GM12891 (cell line): ENCODE measurements around the gene OR10H2. TPM values are rescaled to one million over a fixed set of nuclear protein-coding genes. Genes with fewer than 3 reads are reported as not detected.
"Not testable (repeated sequence)": the region's sequence is repeated elsewhere in the genome, so short reads cannot be mapped to it uniquely, and the experiment has no call there.

Experiments used
- DNase-seq: peaks from one replicate; pipeline ENCODE4 v3.0.0; 2011; ENCODE audit warnings: low spot score; ENCODE audit not compliant: insufficient read length
- FAIRE-seq: peaks from 2 replicates; lab custom pipeline; 2011; peaks lifted over from hg19 to GRCh38; lab: Jason Lieb, UNC
- PAX5 ChIP-seq: IDR thresholded peaks from 2 replicates; pipeline ENCODE4 v1.6.1; 2011; ENCODE audit warnings: low read length, moderate library complexity, mild to moderate bottlenecking; ENCODE audit not compliant: insufficient read depth, severe bottlenecking
- POLR2A ChIP-seq: IDR thresholded peaks from 2 replicates; pipeline ENCODE4 v1.6.1; 2011; ENCODE audit warnings: low read depth, low read length, control low read depth
- POLR2AphosphoS5 ChIP-seq: IDR thresholded peaks from 2 replicates; pipeline ENCODE4 v1.6.1; 2011; ENCODE audit warnings: low read depth, low read length, control low read depth
- POU2F2 ChIP-seq: IDR thresholded peaks from 2 replicates; pipeline ENCODE4 v1.6.1; 2011; ENCODE audit warnings: low read depth, mild to moderate bottlenecking, control low read depth, low read length, moderate library complexity
- SPI1 ChIP-seq: IDR thresholded peaks from 2 replicates; pipeline ENCODE4 v1.6.1; 2011; ENCODE audit warnings: low read depth, low read length, control low read depth
- TAF1 ChIP-seq: IDR thresholded peaks from 2 replicates; pipeline ENCODE4 v1.6.1; 2011; ENCODE audit warnings: low read depth, low read length, control low read depth
- polyA plus RNA-seq: library from polyadenylated mRNA; unstranded; fragments of >200 nt; gene quantifications from one replicate; pipeline ENCODE4 v1.2.1, GENCODE V29; 2012; ENCODE audit warnings: low read depth, missing spikeins, inconsistent platforms; ENCODE audit not compliant: missing spikeins

OR10H2 gene, protein sequence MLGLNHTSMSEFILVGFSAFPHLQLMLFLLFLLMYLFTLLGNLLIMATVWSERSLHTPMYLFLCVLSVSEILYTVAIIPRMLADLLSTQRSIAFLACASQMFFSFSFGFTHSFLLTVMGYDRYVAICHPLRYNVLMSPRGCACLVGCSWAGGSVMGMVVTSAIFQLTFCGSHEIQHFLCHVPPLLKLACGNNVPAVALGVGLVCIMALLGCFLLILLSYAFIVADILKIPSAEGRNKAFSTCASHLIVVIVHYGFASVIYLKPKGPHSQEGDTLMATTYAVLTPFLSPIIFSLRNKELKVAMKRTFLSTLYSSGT
- polyA plus RNA-seq, result not detected

DNA sequence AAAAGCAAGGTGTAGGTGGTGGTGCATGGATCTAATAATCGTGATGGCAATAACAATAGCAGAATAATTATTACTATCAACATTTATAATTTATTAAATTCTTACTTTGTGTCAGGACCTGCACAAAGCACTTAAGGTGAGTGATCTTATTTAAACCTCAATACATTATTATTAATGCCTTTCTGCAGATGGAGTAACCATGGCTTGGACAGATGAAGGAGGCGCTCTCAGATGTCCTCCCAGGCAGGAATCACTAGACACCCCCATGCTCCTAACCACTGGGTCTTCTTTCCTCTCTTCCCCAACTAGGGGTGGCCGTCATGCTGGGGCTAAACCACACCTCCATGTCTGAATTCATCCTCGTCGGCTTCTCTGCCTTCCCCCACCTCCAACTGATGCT, at the start of gene OR10H2:
TSS of gene OR10H2 (plus strand) at position 301 of the 400 bp plus-strand sequence. CDS start at position 321, 20 bp downstream.
- FAIRE-seq, result no peak
- TF ChIP-seq POU2F2 (no peak), POLR2AphosphoS5 (no peak), TAF1 (no peak)
- no peak for DNase-seq

- DNase-seq (no peak), FAIRE-seq (no peak)
- TF ChIP-seq SPI1 (no peak), PAX5 (no peak), POLR2AphosphoS5 (no peak), POU2F2 (no peak), TAF1 (no peak), POLR2A (no peak)
Observed at GRCh38 chr19:15679089-15679488, 48.7 kb upstream of the OR10H2 start.

- DNase-seq, FAIRE-seq: not testable (repeated sequence)
Observed at GRCh38 chr19:15679865-15680264, 48.0 kb upstream of the OR10H2 start.

DNA sequence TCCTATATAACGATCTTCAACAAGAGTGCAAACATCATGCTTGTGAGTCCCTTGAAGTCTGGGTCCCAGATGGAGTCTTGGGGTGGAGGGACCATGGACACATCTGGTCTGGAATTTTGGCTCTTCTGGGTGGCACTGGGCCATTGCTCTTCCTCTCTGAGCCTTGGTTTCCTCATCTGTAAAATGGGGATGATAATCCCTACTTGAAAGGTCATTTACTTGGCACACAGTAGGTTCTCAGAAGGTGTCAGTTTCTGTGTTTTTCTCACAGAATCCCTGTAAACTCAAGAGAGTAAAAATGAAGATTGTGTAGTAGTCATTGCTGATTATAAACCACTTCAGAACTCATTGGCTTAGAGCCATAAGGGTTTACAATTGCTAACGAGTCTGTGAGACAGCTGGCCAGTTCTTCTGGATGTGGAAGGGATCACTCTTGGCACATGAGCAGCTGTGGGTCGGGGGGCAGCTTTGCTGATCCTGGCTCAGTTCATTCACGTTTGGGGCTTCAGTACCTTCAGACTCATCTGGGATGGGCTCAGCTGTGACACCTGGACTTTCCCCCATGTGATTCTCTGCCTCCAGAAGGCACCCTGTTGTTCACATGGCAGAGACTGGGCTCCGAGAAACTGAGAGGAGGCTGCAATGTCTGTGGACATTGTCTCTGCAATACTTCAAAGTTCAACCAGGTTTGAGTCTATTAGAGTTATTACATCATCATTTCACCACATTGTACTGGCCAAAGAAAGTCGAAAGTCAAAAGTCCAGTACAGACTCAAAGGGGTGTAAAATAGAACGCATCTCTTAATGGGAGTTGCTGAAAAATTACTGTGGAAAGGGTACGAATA, 47.1 kb upstream of the OR10H2 start:
- FAIRE-seq (no peak), DNase-seq (no peak)
- no peak for TF ChIP-seq POU2F2

GRCh38 chr19:15683411-15683810, 44.4 kb upstream of the OR10H2 start:
- no peak for DNase-seq
- FAIRE-seq, result no peak
- TF ChIP-seq PAX5 (no peak), TAF1 (no peak), POLR2A (no peak), POLR2AphosphoS5 (no peak), POU2F2 (no peak), SPI1 (no peak)

- no peak for TF ChIP-seq POLR2A
- FAIRE-seq, result no peak
- no peak for DNase-seq
Observed at GRCh38 chr19:15684828-15685227, 43.0 kb upstream of the OR10H2 start.

GRCh38 chr19:15696654-15697194, 31.1 kb upstream of the OR10H2 start:
- no peak for DNase-seq
- TF ChIP-seq SPI1 (no peak), PAX5 (no peak), POLR2A (no peak), POLR2AphosphoS5 (no peak), POU2F2 (no peak), TAF1 (no peak)
- no peak for FAIRE-seq

DNA sequence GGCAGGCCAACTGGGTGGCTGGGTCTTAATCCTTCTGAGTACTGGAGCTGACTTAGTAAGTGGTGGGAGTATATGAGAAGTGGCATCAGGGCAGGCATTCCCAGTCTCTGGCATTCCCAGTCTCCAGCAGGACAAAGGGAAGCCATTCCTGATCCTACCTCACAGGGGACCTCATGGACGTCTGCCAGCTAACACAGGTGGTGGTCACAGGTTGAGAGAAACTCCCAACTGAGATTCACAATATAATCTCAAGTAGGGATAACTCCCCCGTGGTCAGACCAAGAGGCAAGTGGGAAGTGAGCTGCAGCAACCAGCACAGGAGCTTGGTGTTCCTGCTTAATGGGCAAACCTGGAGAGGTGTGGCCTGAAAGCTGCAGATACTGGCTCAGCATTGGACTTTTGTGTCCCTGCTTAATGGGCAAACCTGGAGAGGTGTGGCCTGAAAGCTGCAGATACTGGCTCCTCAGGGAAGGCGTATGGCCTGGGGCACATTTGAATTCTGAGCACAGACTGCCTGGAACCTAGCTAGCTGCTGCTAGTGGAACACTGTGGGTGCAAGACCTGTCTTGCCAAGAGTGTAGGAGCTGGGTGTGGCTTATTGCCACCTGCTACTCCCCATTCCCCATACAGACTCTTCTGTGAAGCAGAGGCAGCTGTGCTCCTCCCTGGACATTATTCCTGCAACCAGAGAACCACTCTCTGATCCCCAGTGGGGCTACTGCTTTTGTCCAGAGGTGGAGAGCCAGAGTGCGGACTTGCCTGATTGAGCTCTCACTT, 25.9 kb upstream of the OR10H2 start:
- FAIRE-seq, result no peak

DNA sequence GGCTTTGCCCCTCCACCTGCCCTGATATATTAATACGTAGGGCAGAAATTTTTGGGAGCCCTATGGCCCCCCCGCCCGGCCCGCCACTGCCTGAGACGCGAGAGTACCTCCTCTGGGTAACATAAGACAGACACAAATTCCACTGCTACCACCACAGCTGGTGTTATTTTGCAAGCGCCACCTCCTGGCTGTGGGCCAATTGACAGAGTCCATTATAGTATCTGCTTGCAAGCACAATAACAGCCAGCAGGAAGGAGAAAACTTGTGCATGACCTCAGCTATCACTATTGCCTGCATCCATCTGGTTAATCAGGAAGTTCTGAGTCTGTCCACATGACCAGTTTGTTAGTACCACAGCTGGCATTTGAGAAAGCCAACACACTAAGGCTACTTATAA, 25.3 kb upstream of the OR10H2 start:
- TF ChIP-seq SPI1, result no peak
- TF ChIP-seq POLR2AphosphoS5, result no peak
- no peak for TF ChIP-seq TAF1
- TF ChIP-seq PAX5, result no peak
- TF ChIP-seq POLR2A, result no peak
- TF ChIP-seq POU2F2, result no peak
- no peak for DNase-seq
- no peak for FAIRE-seq

More for the DNA sequence above, 25.9 kb upstream of the OR10H2 start:
- DNase-seq, result no peak
- TF ChIP-seq POLR2A (no peak), TAF1 (no peak), POU2F2 (no peak), POLR2AphosphoS5 (no peak), SPI1 (no peak)

- FAIRE-seq, result no peak
- no peak for DNase-seq
Observed at GRCh38 chr19:15714638-15715037, 13.2 kb upstream of the OR10H2 start.

More at GRCh38 chr19:15714638-15715037, 13.2 kb upstream of the OR10H2 start:
- TF ChIP-seq POU2F2, result no peak
- TF ChIP-seq POLR2A, result no peak
- no peak for TF ChIP-seq PAX5
- no peak for TF ChIP-seq SPI1
- TF ChIP-seq POLR2AphosphoS5, result no peak
